CD4-positive, alpha-beta T cell (primary cell): ENCODE results near the gene TMEM201. TPM values are rescaled to one million over a fixed set of nuclear protein-coding genes. Genes with fewer than 3 reads are reported as not detected.

ENCODE experiments used
- ATAC-seq: fragments of 200-7000 bp; cut with Tn5 transposase; one replicate; pipeline ENCODE4 v1.10.0; 2022; ENCODE audit warnings: mild to moderate bottlenecking; ENCODE audit not compliant: poor library complexity
- CTCF ChIA-PET: fragments of 350-600 bp; sonication (Branson Sonifier 250); formaldehyde crosslinking; loops from one replicate; lab custom pipeline; 2021; ENCODE audit warnings: antibody characterized with exemption, inconsistent platforms; lab: Charles Lee
- POLR2A ChIA-PET: fragments of 350-600 bp; sonication (Branson Sonifier 250); formaldehyde crosslinking; loops from one replicate; lab custom pipeline; 2021; ENCODE audit warnings: antibody characterized with exemption, inconsistent platforms; lab: Charles Lee
- DNase-seq, 14 experiments: peaks; one replicate each; pipeline ENCODE4 v3.0.0-alpha.2; 2013 to 2020; ENCODE audit warnings: mixed read lengths in 2 of 14
- H3K27ac ChIP-seq, 2 donors: one replicate each; pipeline versions ENCODE4 v1.5.1 to v1.7.0; 2013; ENCODE audit warnings: low read length in 2 of 2, low read depth in 1 of 2, mild to moderate bottlenecking in 1 of 2
- H3K27me3 ChIP-seq, 2 experiments: 1 replicate in 1 of 2; 2 replicates in 1 of 2; pipeline versions ENCODE4 v1.6.1 to v1.7.0; 2013; ENCODE audit warnings: low read length in 2 of 2, control low read depth in 1 of 2, mild to moderate bottlenecking in 1 of 2, moderate library complexity in 1 of 2; ENCODE audit not compliant: insufficient read depth in 2 of 2, control insufficient read depth in 1 of 2
- H3K36me3 ChIP-seq: one replicate; pipeline ENCODE4 v1.6.1; 2013; ENCODE audit warnings: low read length, control low read depth; ENCODE audit not compliant: insufficient read depth
- H3K4me1 ChIP-seq: one replicate; pipeline ENCODE4 v1.6.1; 2013; ENCODE audit warnings: low read length, control low read depth; ENCODE audit not compliant: insufficient read depth
- H3K4me3 ChIP-seq: one replicate; pipeline ENCODE4 v1.5.1; 2013; ENCODE audit warnings: mild to moderate bottlenecking, low read length, moderate library complexity
- H3K9me3 ChIP-seq, 2 experiments: 1 replicate in 1 of 2; 2 replicates in 1 of 2; pipeline versions ENCODE4 v1.6.1 to v1.7.0; 2013; ENCODE audit warnings: low read length in 2 of 2, mild to moderate bottlenecking in 2 of 2, control low read depth in 1 of 2, moderate library complexity in 1 of 2; ENCODE audit not compliant: control insufficient read depth in 1 of 2, insufficient read depth in 1 of 2
- H3K27ac Mint-ChIP-seq: one replicate; pipeline ENCODE4 v1.8.0; 2020; ENCODE audit warnings: mixed read lengths
- H3K27me3 Mint-ChIP-seq: one replicate; pipeline ENCODE4 v1.8.0; 2021; ENCODE audit warnings: mixed read lengths
- H3K36me3 Mint-ChIP-seq: one replicate; pipeline ENCODE4 v1.8.0; 2021; ENCODE audit warnings: low read depth, mixed read lengths
- H3K4me1 Mint-ChIP-seq: one replicate; pipeline ENCODE4 v1.8.0; 2021; ENCODE audit warnings: low read depth, mixed read lengths
- H3K4me3 Mint-ChIP-seq: one replicate; pipeline ENCODE4 v1.8.0; 2020; ENCODE audit warnings: mild to moderate bottlenecking, mixed read lengths
- H3K9me3 Mint-ChIP-seq: one replicate; pipeline ENCODE4 v1.8.0; 2020; ENCODE audit warnings: mixed read lengths
- CTCF ChIP-seq: fragments of 200-600 bp; IDR thresholded peaks from one replicate; pipeline ENCODE4 v1.8.0; 2022; ENCODE audit warnings: antibody characterized with exemption, mild to moderate bottlenecking
- intact Hi-C, 2 experiments: fragments of 100-400 bp; cut with DNase I in 1 of 2; cut with micrococcal nuclease in 1 of 2; formaldehyde crosslinking; loops; one replicate each; pipeline versions ENCODE4 v1.15.1 to v1.9.0; 2023 to 2025; cut with DNase I, micrococcal nuclease
- total RNA-seq, 174 experiments: library from RNA in 2 of 174; stranded (reverse) in 2 of 174; gene quantifications; one replicate each; pipeline ENCODE4 v1.2.3 and lab custom pipeline; 2021 to 2026

TMEM201 gene
- total RNA-seq, 2 experiments from 2014 or later = 9.1 to 9.2 TPM

GRCh38 chr1:9657521-9658032 lies 68.9 kb downstream of the TMEM201 start:
- peaks cover 51% of the 10 kb centered on the region for H3K36me3 Mint-ChIP-seq
- peak overlapping the region; percentile 34 to 63 for H3K27ac ChIP-seq
- no peak for DNase-seq

GRCh38 chr1:9658199-9658598 lies 69.5 kb downstream of the TMEM201 start:
- Mint-ChIP-seq H3K4me3 (peak overlapping the region; percentile 72), H3K27me3 (no peaks in the 10 kb centered on the region), H3K36me3 (peaks cover 55% of the 10 kb centered on the region), H3K9me3 (no peaks in the 10 kb centered on the region), H3K4me1 (peaks cover 81% of the 10 kb centered on the region), H3K27ac (peak overlapping the region; percentile 97)
- DNase-seq = peak in 2 of 14 experiments; percentile 71 to 76
- CTCF ChIA-PET = interaction anchor here (0.7 to 9.6 kb wide), 5 partner anchors 14 to 127 kb away, joined by 3 to 117 read pairs (median 4); no protein-coding TSS in a partner anchor
- H3K4me3 ChIP-seq = no peak overlapping the region
- H3K36me3 ChIP-seq = peaks cover 33% of the 10 kb centered on the region
- no peaks in the 10 kb centered on the region for H3K9me3 ChIP-seq
- TF ChIP-seq CTCF = no peak
- H3K4me1 ChIP-seq = peaks cover 74% of the 10 kb centered on the region
- POLR2A ChIA-PET = interaction anchor here (0.6 to 14.1 kb wide), 4 partner anchors 12 to 60 kb away, joined by 4 to 512 read pairs (median 214); no protein-coding TSS in a partner anchor
- H3K27ac ChIP-seq = peak overlapping the region; percentile 34 to 63
- no peak for ATAC-seq
- intact Hi-C loops = no loop called here
- H3K27me3 ChIP-seq = no peaks in the 10 kb centered on the region

More at GRCh38 chr1:9657521-9658032, 68.9 kb downstream of the TMEM201 start:
- CTCF ChIA-PET = interaction anchor here (0.7 to 9.6 kb wide), 5 partner anchors 13 to 127 kb away, joined by 3 to 117 read pairs (median 4); no protein-coding TSS in a partner anchor
- Histone ChIP-seq H3K9me3 (no peaks in the 10 kb centered on the region), H3K36me3 (peaks cover 27% of the 10 kb centered on the region), H3K4me3 (no peak overlapping the region), H3K27me3 (no peaks in the 10 kb centered on the region), H3K4me1 (peaks cover 73% of the 10 kb centered on the region)
- no peaks in the 10 kb centered on the region for H3K27me3 Mint-ChIP-seq
- peak overlapping the region; percentile 72 for H3K4me3 Mint-ChIP-seq
- POLR2A ChIA-PET = interaction anchor here (0.6 to 14.1 kb wide), 4 partner anchors 13 to 61 kb away, joined by 4 to 512 read pairs (median 214); no protein-coding TSS in a partner anchor
- no peak for ATAC-seq
- intact Hi-C loops = loop anchor here in 1 of 2 experiments (2.0 kb wide), 1 partner anchor 29 kb away; no protein-coding TSS in a partner anchor
- H3K27ac Mint-ChIP-seq = peak overlapping the region; percentile 97
- H3K4me1 Mint-ChIP-seq = peaks cover 82% of the 10 kb centered on the region
- no peak for TF ChIP-seq CTCF
- no peaks in the 10 kb centered on the region for H3K9me3 Mint-ChIP-seq

- no peak for TF ChIP-seq CTCF
- H3K27me3 Mint-ChIP-seq = no peaks in the 10 kb centered on the region
- H3K4me1 Mint-ChIP-seq = peaks cover 72% of the 10 kb centered on the region
- H3K4me3 Mint-ChIP-seq = peak overlapping the region; percentile 14
- Histone ChIP-seq H3K4me3 (no peak overlapping the region), H3K27me3 (no peaks in the 10 kb centered on the region), H3K9me3 (no peaks in the 10 kb centered on the region), H3K4me1 (peaks cover 64% of the 10 kb centered on the region), H3K27ac (peak overlapping the region in 1 of 2 donors; percentile 4), H3K36me3 (peaks cover 36% of the 10 kb centered on the region)
- CTCF ChIA-PET = interaction anchor here (1.9 to 2.0 kb wide), 2 partner anchors 27 to 32 kb away, joined by 6 to 8 read pairs; no protein-coding TSS in a partner anchor
- H3K36me3 Mint-ChIP-seq = peaks cover 53% of the 10 kb centered on the region
- intact Hi-C loops = no loop called here
- POLR2A ChIA-PET = interaction anchor here (1.0 to 14.1 kb wide), 4 partner anchors 8 to 59 kb away, joined by 4 to 512 read pairs (median 214); partner anchors contain the start of gene PIK3CD
- no peaks in the 10 kb centered on the region for H3K9me3 Mint-ChIP-seq
- ATAC-seq (no peak), DNase-seq (no peak)
- H3K27ac Mint-ChIP-seq = peak overlapping the region; percentile 97
These were observed 70.6 kb downstream of the TMEM201 start for GRCh38 chr1:9659328-9659727.
